HL-60 (cell line): ENCODE measurements around the gene WNT7A.

Experiments used
- CTCF ChIP-seq: IDR thresholded peaks from one replicate; pipeline ENCODE4 v1.5.1; 2011; ENCODE audit warnings: low read length, control low read depth, inconsistent platforms; ENCODE audit not compliant: insufficient read depth
- GABPA ChIP-seq: IDR thresholded peaks from 2 replicates; pipeline ENCODE4 v1.6.1; 2012; ENCODE audit warnings: low read depth
- POLR2AphosphoS5 ChIP-seq: IDR thresholded peaks from 2 replicates; pipeline ENCODE4 v1.6.1; 2012; ENCODE audit warnings: low read depth

GRCh38 chr3:13767030-13767429 is 112.8 kb downstream of the WNT7A start:
- no peak for TF ChIP-seq CTCF
- TF ChIP-seq POLR2AphosphoS5 = no peak
- TF ChIP-seq GABPA = no peak
